Psoas muscle (tissue), 8 donors: ENCODE data around the gene PCYT1B. TPM values are rescaled to one million over a fixed set of nuclear protein-coding genes. Genes with fewer than 3 reads are reported as not detected.

Experiments
- ATAC-seq, 4 donors: fragments of 200-7000 bp; cut with Tn5 transposase; one replicate each; pipeline ENCODE4 v1.9.1; 2020; ENCODE audit warnings: moderate library complexity in 3 of 4, mild to moderate bottlenecking in 2 of 4
- DNase-seq, 2 donors: peaks; one replicate each; pipeline ENCODE4 v3.0.0-alpha.2; 2020
- H3K27ac ChIP-seq: fragments of 200-600 bp; one replicate; pipeline ENCODE4 v1.8.0; 2022
- H3K27me3 ChIP-seq, 3 donors: fragments of 200-600 bp in 1 of 3; one replicate each; pipeline versions ENCODE4 v1.6.1 to v1.8.0; 2013 to 2022; ENCODE audit warnings: low read length in 2 of 3, mild to moderate bottlenecking in 2 of 3, moderate library complexity in 1 of 3; ENCODE audit not compliant: insufficient read depth in 3 of 3
- H3K36me3 ChIP-seq, 2 donors: fragments of 200-600 bp in 1 of 2; one replicate each; pipeline versions ENCODE4 v1.6.1 to v1.8.0; 2013 to 2022; ENCODE audit warnings: low read depth in 1 of 2, mild to moderate bottlenecking in 1 of 2, moderate library complexity in 1 of 2; ENCODE audit not compliant: insufficient read depth in 1 of 2
- H3K4me1 ChIP-seq: fragments of 200-600 bp; one replicate; pipeline ENCODE4 v1.8.0; 2022
- H3K4me3 ChIP-seq: fragments of 200-600 bp; one replicate; pipeline ENCODE4 v1.8.0; 2022; ENCODE audit warnings: mild to moderate bottlenecking
- H3K9me3 ChIP-seq: fragments of 200-600 bp; one replicate; pipeline ENCODE4 v1.8.0; 2022
- CTCF ChIP-seq: fragments of 200-600 bp; IDR thresholded peaks from one replicate; pipeline ENCODE4 v1.8.0; 2022; ENCODE audit warnings: antibody characterized with exemption
- WGBS, 3 donors: extraction: QIAGEN DNeasy Blood & Tissue Kit; methylation state at CpG; one replicate each; pipeline versions ENCODE4 v1.1.6 to v1.1.7; 2013; 5-methylcytosine and 5-hydroxymethylcytosine counted together
- intact Hi-C, 2 donors: fragments of 100-400 bp; cut with DNase I; formaldehyde crosslinking; loops; one replicate each; pipeline versions ENCODE4 v1.11.0 to v1.14.2; 2022
- polyA plus RNA-seq, 3 donors: library from polyadenylated mRNA; stranded (reverse); fragments of 200-250 nt; gene quantifications; one replicate each; pipeline ENCODE4 v1.2.3, GENCODE V29; 2013
- total RNA-seq, 4 donors: library from RNA; stranded (reverse); fragmentation: NEBNext Ultra II Directional in 2 of 4; extraction: Animal tissue kit (Norgen Biotek cat#: 25700) in 2 of 4; gene quantifications; one replicate each; pipeline versions ENCODE4 v1.2.1 to v1.2.4, GENCODE V29; 2021 to 2023
- donor health status: healthy with polysubstance abuse.
- donor health status: DM: no; HTN: no; CAD: no; lungs with moderate emphysema.
- donor health status: Bipolar disorder and iron deficiency.
- donor health status: healthy.
- donor health status: DM: yes; HTN: yes; CAD: no.
- donor health status: DM: no; HTN: no; CAD: no.
- donor health status: DM: no; HTN: no; CAD: no.
- donor health status: DM: yes; HTN: yes; CAD: no.

The PCYT1B gene
- total and polyA plus RNA-seq, 7 donors = 0.01 to 0.41 (median 0.08) TPM; not detected in 2

GRCh38 chrX:24536551-24536950 lies 110.6 kb downstream of the PCYT1B start:
- H3K36me3 ChIP-seq = no peaks in the 10 kb centered on the region
- no peak overlapping the region for H3K4me3 ChIP-seq
- no peak overlapping the region for H3K27ac ChIP-seq
- ATAC-seq (no peak), DNase-seq (no peak)
- H3K9me3 ChIP-seq = no peaks in the 10 kb centered on the region
- H3K4me1 ChIP-seq = no peaks in the 10 kb centered on the region
- no peaks in the 10 kb centered on the region for H3K27me3 ChIP-seq
- intact Hi-C loops = no loop called here
- no peak for TF ChIP-seq CTCF

- intact Hi-C loops = no loop called here
- Histone ChIP-seq H3K36me3 (no peaks in the 10 kb centered on the region), H3K4me1 (no peaks in the 10 kb centered on the region), H3K4me3 (no peak overlapping the region), H3K27ac (no peak overlapping the region), H3K27me3 (no peaks in the 10 kb centered on the region), H3K9me3 (no peaks in the 10 kb centered on the region)
- WGBS, 3 donors = 55 to 67% (median 55%) methylated on average over 1 of the region's 1 CpG
- DNase-seq = no peak
- no peak for ATAC-seq
- no peak for TF ChIP-seq CTCF
Observed at GRCh38 chrX:24528605-24529004, 118.5 kb downstream of the PCYT1B start.

GRCh38 chrX:24526616-24527015 lies 120.5 kb downstream of the PCYT1B start:
- no peak for TF ChIP-seq CTCF
- Histone ChIP-seq H3K27me3 (no peaks in the 10 kb centered on the region), H3K4me3 (no peak overlapping the region), H3K9me3 (no peaks in the 10 kb centered on the region), H3K4me1 (no peaks in the 10 kb centered on the region), H3K27ac (no peak overlapping the region), H3K36me3 (no peaks in the 10 kb centered on the region)
- ATAC-seq (no peak), DNase-seq (no peak)
- 71 to 83% (median 77%) methylated on average over 2 of the region's 2 CpGs for WGBS, 3 donors
- intact Hi-C loops = no loop called here

- no peak for TF ChIP-seq CTCF
- H3K27me3 ChIP-seq = no peaks in the 10 kb centered on the region
- DNase-seq (no peak), ATAC-seq (no peak)
- H3K4me1 ChIP-seq = no peaks in the 10 kb centered on the region
- H3K4me3 ChIP-seq = no peak overlapping the region
- H3K36me3 ChIP-seq = no peaks in the 10 kb centered on the region
- intact Hi-C loops = no loop called here
- no peaks in the 10 kb centered on the region for H3K9me3 ChIP-seq
- H3K27ac ChIP-seq = no peak overlapping the region
- 75 to 93% (median 81%) methylated on average over 2 of the region's 2 CpGs for WGBS, 3 donors
Observed at GRCh38 chrX:24525455-24525854, 121.7 kb downstream of the PCYT1B start.

- WGBS, 3 donors = 87 to 98% (median 95%) methylated on average over 2 of the region's 2 CpGs
- DNase-seq (no peak), ATAC-seq (no peak)
- no peaks in the 10 kb centered on the region for H3K27me3 ChIP-seq
- no peaks in the 10 kb centered on the region for H3K9me3 ChIP-seq
- TF ChIP-seq CTCF = no peak
- H3K4me3 ChIP-seq = no peak overlapping the region
- intact Hi-C loops = no loop called here
- no peaks in the 10 kb centered on the region for H3K36me3 ChIP-seq
- no peaks in the 10 kb centered on the region for H3K4me1 ChIP-seq
- no peak overlapping the region for H3K27ac ChIP-seq
Observed at GRCh38 chrX:24520472-24520871, 126.7 kb downstream of the PCYT1B start.
